Neural cell (in vitro differentiated cells): ENCODE measurements around the gene TMEM164. TPM values are rescaled to one million over a fixed set of nuclear protein-coding genes. Genes with fewer than 3 reads are reported as not detected.

ENCODE experiments used
- H2AFZ ChIP-seq: fragments of 200-600, 300-800 bp; sonication (generic), shearing (Covaris generic); 2 replicates; pipeline ENCODE4 v1.6.0; 2014; ENCODE audit warnings: low read depth, mild to moderate bottlenecking, antibody characterized with exemption, low read length, moderate library complexity
- H3F3A ChIP-seq: fragments of 200-600 bp; shearing (Covaris generic); 2 replicates; pipeline ENCODE4 v1.6.1; 2016; ENCODE audit warnings: mild to moderate bottlenecking, moderate library complexity, mixed read lengths, antibody characterized with exemption, low read length; ENCODE audit not compliant: insufficient read depth, poor library complexity, severe bottlenecking
- H3K27ac ChIP-seq: fragments of 200-600, 300-800 bp; sonication (generic), shearing (Covaris generic); 2 replicates; pipeline ENCODE4 v1.5.1; 2014; ENCODE audit warnings: mild to moderate bottlenecking, low read length, moderate library complexity
- H3K27me3 ChIP-seq: fragments of 300-800, 200-600 bp; sonication (generic), shearing (Covaris generic); 2 replicates; pipeline ENCODE4 v1.6.0; 2014; ENCODE audit warnings: mild to moderate bottlenecking, low read depth, low read length, moderate library complexity; ENCODE audit not compliant: insufficient read depth
- H3K36me3 ChIP-seq: fragments of 300-800, 200-600 bp; sonication (generic), shearing (Covaris generic); 2 replicates; pipeline ENCODE4 v1.5.1; 2014; ENCODE audit warnings: mild to moderate bottlenecking, antibody characterized with exemption, low read length, moderate library complexity; ENCODE audit not compliant: insufficient read depth
- H3K4me2 ChIP-seq: fragments of 300-800, 200-600 bp; sonication (generic), shearing (Covaris generic); 2 replicates; pipeline ENCODE4 v1.6.0; 2014; ENCODE audit warnings: mild to moderate bottlenecking, low read length
- H3K4me3 ChIP-seq: fragments of 300-800, 200-600 bp; sonication (generic), shearing (Covaris generic); 2 replicates; pipeline ENCODE4 v1.5.1; 2014; ENCODE audit warnings: mild to moderate bottlenecking, low read length, moderate library complexity
- H3K79me2 ChIP-seq: fragments of 200-600 bp; shearing (Covaris generic); replicated peaks from 2 replicates; pipeline ENCODE4 v1.6.0; 2014; ENCODE audit warnings: mild to moderate bottlenecking, low read length, moderate library complexity; ENCODE audit not compliant: insufficient read depth
- H3K9ac ChIP-seq: fragments of 300-800, 200-600 bp; sonication (generic), shearing (Covaris generic); 2 replicates; pipeline ENCODE4 v1.6.1; 2016; ENCODE audit warnings: mild to moderate bottlenecking, low read length, mixed read lengths
- H3K9me2 ChIP-seq: fragments of 200-600 bp; shearing (Covaris generic); 2 replicates; pipeline ENCODE4 v1.6.1; 2016; ENCODE audit warnings: mild to moderate bottlenecking, low read length, mixed read lengths; ENCODE audit not compliant: insufficient read depth
- H3K9me3 ChIP-seq: fragments of 200-600, 300-800 bp; sonication (generic), shearing (Covaris generic); 2 replicates; pipeline ENCODE4 v1.6.1; 2016; ENCODE audit warnings: mild to moderate bottlenecking, mixed run types, low read length, moderate library complexity, mixed read lengths
- H4K20me1 ChIP-seq: fragments of 200-600 bp; shearing (Covaris generic); 2 replicates; pipeline ENCODE4 v1.6.1; 2016; ENCODE audit warnings: mild to moderate bottlenecking, mixed run types; ENCODE audit not compliant: insufficient read depth
- EP300 ChIP-seq: fragments of 450-650 bp; conservative IDR thresholded peaks from 2 replicates; pipeline ENCODE4 v1.6.1; 2014; ENCODE audit warnings: antibody characterized with exemption, mild to moderate bottlenecking, moderate library complexity; ENCODE audit not compliant: poor library complexity, severe bottlenecking
- EZH2 ChIP-seq: fragments of 200-600, 300-800 bp; shearing (Covaris generic), sonication (generic); IDR thresholded peaks from 2 replicates; pipeline ENCODE4 v1.6.1; 2014; ENCODE audit warnings: antibody characterized with exemption, low read length, borderline replicate concordance, mild to moderate bottlenecking; ENCODE audit not compliant: insufficient read depth, poor library complexity, severe bottlenecking
- MXI1 ChIP-seq: fragments of 450-650 bp; conservative IDR thresholded peaks from 2 replicates; pipeline ENCODE4 v1.6.1; 2014; ENCODE audit warnings: antibody characterized with exemption, mild to moderate bottlenecking; ENCODE audit not compliant: poor library complexity, severe bottlenecking
- POLR2AphosphoS5 ChIP-seq: IDR thresholded peaks from 2 replicates; pipeline ENCODE4 v1.6.1; 2012
- RAD21 ChIP-seq: fragments of 450-650 bp; conservative IDR thresholded peaks from 2 replicates; pipeline ENCODE4 v1.6.1; 2014; ENCODE audit warnings: antibody characterized with exemption, mild to moderate bottlenecking, moderate library complexity
- SMC3 ChIP-seq: fragments of 450-650 bp; conservative IDR thresholded peaks from 2 replicates; pipeline ENCODE4 v1.6.1; 2014; ENCODE audit warnings: antibody characterized with exemption, mild to moderate bottlenecking, moderate library complexity; ENCODE audit not compliant: poor library complexity
- TAF1 ChIP-seq: IDR thresholded peaks from 2 replicates; pipeline ENCODE4 v1.6.1; 2012; ENCODE audit warnings: low read depth
- polyA minus RNA-seq: library from RNA; depleted of rRNA, polyadenylated mRNA; stranded (reverse); fragments of >200 nt; gene quantifications from 2 replicates; pipeline ENCODE4 v1.2.3, GENCODE V29; 2014
- polyA plus RNA-seq: library from polyadenylated mRNA; depleted of rRNA; stranded (reverse); fragments of >200 nt; gene quantifications from 2 replicates; pipeline ENCODE4 v1.2.3, GENCODE V29; 2014
- TF ChIP-seq, protein P1 (sequence below): IDR thresholded peaks from 2 replicates; pipeline ENCODE4 v1.6.1; 2012; ENCODE audit warnings: borderline replicate concordance
- TF ChIP-seq, protein P2 (sequence below): fragments of 450-650 bp; IDR thresholded peaks from 2 replicates; pipeline ENCODE4 v1.5.1; 2014; ENCODE audit warnings: antibody characterized with exemption, mild to moderate bottlenecking, moderate library complexity; ENCODE audit not compliant: poor library complexity, severe bottlenecking

The TMEM164 gene
- polyA plus RNA-seq (12.5 and 52.8 TPM in 2 replicates), polyA minus RNA-seq (18.3 and 20.5 TPM in 2 replicates)

DNA sequence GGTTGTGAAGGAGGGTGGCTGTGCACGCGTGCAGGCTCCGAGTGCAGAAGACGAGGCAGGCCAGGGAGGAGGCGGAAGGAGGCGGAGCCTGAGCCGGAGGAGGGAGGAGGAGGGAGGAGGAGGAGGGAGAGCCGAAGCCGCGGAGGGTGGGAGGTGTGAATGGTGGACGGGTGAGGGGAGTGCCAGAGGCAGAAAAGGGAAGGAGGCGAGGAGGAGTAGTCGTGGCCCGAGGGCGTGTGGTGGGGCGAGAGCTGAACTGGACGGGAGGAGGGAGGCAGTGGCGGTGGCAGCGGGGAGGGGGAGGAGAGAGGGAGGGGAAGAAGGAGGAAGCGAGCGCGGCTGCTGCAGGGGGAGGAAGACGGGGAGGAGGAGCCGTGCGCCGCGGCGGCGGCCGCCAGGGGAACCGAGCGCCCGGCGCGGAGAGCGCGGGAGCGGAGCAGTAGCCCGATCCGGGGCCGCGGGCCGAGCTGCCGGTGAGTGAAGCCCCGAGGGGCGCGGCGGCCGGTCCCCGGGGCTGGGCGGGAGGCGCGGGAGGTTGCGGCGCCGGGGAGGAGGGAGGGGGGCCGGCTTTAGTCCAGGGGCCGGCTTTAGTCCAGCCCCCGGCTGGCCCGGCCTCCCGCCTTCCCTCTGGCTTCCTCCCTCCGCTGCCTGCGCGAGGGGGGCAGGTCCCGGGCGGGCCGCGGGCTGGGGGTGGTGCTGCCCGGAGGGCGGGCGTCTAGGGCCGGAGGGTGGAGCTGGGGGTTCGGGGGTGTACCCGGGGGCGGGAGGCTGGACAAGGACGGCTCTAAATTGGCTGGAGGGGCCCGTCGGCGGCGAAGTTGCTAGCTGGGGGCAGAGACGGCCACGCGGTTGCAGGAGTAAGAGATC lies at the start of gene TMEM164:
TSS of gene TMEM164 (plus strand) at position 815 of the 867 bp plus-strand sequence. CDS start 661 bp downstream, outside the sequence.
- Histone ChIP-seq H3K9me2 (no peaks in the 10 kb centered on the region), H3K9me3 (no peaks in the 10 kb centered on the region), H3F3A (no peaks in the 10 kb centered on the region), H3K4me2 (peak within 1 kb of the TSS; percentile 14), H4K20me1 (no peaks in the 10 kb centered on the region), H2AFZ (peak within 1 kb of the TSS; percentile 19), H3K36me3 (no peaks in the 10 kb centered on the region), H3K4me3 (peak within 1 kb of the TSS; percentile 74), H3K27me3 (no peaks in the 10 kb centered on the region), H3K27ac (peak within 1 kb of the TSS; percentile 48), H3K79me2 (no peaks in the 10 kb centered on the region), H3K9ac (peak within 1 kb of the TSS; percentile 67)
- TF ChIP-seq MXI1 = peak; percentile 16
- TF ChIP-seq, protein P1, sequence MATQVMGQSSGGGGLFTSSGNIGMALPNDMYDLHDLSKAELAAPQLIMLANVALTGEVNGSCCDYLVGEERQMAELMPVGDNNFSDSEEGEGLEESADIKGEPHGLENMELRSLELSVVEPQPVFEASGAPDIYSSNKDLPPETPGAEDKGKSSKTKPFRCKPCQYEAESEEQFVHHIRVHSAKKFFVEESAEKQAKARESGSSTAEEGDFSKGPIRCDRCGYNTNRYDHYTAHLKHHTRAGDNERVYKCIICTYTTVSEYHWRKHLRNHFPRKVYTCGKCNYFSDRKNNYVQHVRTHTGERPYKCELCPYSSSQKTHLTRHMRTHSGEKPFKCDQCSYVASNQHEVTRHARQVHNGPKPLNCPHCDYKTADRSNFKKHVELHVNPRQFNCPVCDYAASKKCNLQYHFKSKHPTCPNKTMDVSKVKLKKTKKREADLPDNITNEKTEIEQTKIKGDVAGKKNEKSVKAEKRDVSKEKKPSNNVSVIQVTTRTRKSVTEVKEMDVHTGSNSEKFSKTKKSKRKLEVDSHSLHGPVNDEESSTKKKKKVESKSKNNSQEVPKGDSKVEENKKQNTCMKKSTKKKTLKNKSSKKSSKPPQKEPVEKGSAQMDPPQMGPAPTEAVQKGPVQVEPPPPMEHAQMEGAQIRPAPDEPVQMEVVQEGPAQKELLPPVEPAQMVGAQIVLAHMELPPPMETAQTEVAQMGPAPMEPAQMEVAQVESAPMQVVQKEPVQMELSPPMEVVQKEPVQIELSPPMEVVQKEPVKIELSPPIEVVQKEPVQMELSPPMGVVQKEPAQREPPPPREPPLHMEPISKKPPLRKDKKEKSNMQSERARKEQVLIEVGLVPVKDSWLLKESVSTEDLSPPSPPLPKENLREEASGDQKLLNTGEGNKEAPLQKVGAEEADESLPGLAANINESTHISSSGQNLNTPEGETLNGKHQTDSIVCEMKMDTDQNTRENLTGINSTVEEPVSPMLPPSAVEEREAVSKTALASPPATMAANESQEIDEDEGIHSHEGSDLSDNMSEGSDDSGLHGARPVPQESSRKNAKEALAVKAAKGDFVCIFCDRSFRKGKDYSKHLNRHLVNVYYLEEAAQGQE = peak; percentile 28
- TF ChIP-seq, protein P2, sequence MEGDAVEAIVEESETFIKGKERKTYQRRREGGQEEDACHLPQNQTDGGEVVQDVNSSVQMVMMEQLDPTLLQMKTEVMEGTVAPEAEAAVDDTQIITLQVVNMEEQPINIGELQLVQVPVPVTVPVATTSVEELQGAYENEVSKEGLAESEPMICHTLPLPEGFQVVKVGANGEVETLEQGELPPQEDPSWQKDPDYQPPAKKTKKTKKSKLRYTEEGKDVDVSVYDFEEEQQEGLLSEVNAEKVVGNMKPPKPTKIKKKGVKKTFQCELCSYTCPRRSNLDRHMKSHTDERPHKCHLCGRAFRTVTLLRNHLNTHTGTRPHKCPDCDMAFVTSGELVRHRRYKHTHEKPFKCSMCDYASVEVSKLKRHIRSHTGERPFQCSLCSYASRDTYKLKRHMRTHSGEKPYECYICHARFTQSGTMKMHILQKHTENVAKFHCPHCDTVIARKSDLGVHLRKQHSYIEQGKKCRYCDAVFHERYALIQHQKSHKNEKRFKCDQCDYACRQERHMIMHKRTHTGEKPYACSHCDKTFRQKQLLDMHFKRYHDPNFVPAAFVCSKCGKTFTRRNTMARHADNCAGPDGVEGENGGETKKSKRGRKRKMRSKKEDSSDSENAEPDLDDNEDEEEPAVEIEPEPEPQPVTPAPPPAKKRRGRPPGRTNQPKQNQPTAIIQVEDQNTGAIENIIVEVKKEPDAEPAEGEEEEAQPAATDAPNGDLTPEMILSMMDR = no peak

DNA sequence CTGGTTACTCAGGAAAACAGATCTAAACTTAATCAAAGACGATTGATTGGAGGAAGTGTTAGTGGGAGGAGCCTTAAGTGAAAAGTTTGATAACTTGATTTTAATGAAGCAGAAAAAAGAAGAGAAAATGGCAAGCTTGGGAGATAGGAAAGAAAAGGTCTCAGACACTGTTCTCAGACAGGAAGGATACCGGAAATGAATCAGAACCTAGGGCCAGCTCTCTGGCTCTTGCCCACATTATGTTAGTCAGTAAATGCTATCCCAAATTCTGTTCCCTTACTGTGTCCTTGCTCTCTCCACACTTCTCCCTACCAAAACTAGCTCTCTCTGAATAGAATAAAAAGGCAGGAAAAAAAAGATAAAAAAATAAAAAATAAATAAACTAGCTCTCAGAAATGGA lies 48.6 kb upstream of the TMEM164 start:
- Histone ChIP-seq H3K27me3 (no peaks in the 10 kb centered on the region), H3K36me3 (no peaks in the 10 kb centered on the region), H3F3A (no peaks in the 10 kb centered on the region), H3K9me3 (no peaks in the 10 kb centered on the region), H3K79me2 (no peaks in the 10 kb centered on the region), H3K27ac (no peak overlapping the region), H3K9me2 (no peaks in the 10 kb centered on the region), H3K4me2 (no peak overlapping the region), H3K9ac (no peak overlapping the region), H4K20me1 (no peaks in the 10 kb centered on the region), H3K4me3 (no peak overlapping the region), H2AFZ (no peak overlapping the region)
- no peak for TF ChIP-seq MXI1
- no peak for TF ChIP-seq POLR2AphosphoS5

DNA sequence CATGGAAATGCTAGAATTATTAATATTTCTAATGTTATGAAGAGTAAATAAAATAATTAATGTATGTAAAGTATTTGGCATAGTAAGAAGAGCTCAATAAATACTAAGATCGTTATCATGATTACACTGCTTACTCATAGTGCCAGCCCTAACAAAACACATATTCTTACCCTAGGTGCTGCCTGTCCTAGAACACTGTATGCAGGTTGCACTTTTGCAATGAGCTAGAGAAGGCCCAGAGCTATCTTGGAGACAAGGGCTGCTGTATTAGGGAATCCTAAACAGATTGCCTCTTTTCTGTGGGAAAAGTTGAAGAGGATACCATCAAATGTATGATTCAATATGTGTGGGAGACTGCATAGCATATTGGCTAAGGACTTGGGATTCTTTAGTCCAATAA lies 48.0 kb upstream of the TMEM164 start:
- Histone ChIP-seq H3K4me3 (no peak overlapping the region), H3K9me3 (no peaks in the 10 kb centered on the region), H3K79me2 (no peaks in the 10 kb centered on the region), H3K27me3 (no peaks in the 10 kb centered on the region), H3K27ac (no peak overlapping the region), H3K4me2 (no peak overlapping the region), H3K36me3 (no peaks in the 10 kb centered on the region), H3K9me2 (no peaks in the 10 kb centered on the region), H4K20me1 (no peaks in the 10 kb centered on the region), H2AFZ (no peak overlapping the region), H3F3A (no peaks in the 10 kb centered on the region), H3K9ac (no peak overlapping the region)
- TF ChIP-seq POLR2AphosphoS5 (no peak), MXI1 (no peak), EP300 (no peak), TAF1 (no peak), EZH2 (no peak), SMC3 (no peak), RAD21 (no peak)
- TF ChIP-seq, protein P1 = no peak
- TF ChIP-seq, protein P2 = no peak
